ENCODE results near the gene DDX42.
A peak's percentile ranks its signal among the peaks of the same experiment; 100 is the strongest.

DDX42 gene

GRCh38 chr17:63827801-63828221, 53.8 kb downstream of the DDX42 start:
- peak overlapping the region; percentile 97 for H3K4me3 ChIP-seq (ENCODE audit: low read length)
- DNase-seq (ENCODE audit: low read depth): no peak
- TF ChIP-seq CTCF (conservative IDR thresholded peaks at IDR 0.05; ENCODE audit: low read length): no peak

DNA sequence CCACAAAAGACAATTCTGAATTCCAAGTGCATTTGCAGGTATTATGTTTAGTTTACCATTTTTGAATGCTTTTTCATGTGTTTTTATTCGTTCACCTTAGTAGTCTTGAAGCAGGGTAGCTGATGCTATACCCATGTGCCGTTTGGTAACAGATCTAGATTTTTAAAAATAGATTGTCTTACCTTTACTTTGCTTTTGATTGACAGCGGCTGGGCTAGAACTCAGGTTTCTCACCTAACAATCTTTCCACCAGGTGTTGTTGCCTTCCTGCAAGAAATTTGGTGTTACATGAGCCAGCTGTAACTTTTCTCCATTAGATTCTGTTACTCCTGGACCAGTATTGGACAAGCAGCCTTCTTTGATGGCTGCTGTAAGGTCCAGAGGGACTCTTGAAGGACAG, 55.0 kb downstream of the DDX42 start:
- no peak for TF ChIP-seq CTCF (conservative IDR thresholded peaks at IDR 0.05; ENCODE audit: low read length)
- H3K4me3 ChIP-seq (ENCODE audit: low read length): no peak overlapping the region
- DNase-seq (ENCODE audit: low read depth): no peak

DNA sequence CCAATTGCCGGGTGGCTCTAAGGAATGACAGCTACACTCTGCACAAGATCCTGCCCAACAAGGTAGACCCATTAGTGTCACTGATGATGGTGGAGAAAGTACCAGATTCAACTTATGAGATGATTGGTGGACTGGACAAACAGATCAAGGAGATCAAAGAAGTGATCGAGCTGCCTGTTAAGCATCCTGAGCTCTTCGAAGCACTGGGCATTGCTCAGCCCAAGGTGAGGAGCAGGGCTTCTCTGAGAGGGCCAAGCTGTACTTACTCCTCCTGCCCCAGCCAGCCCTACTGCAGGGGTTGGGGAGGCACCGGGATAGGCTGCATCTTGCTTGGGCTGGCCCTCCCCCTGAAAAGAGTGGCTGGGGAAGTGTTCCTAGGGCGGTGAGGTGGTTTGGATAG, 56.3 kb downstream of the DDX42 start:
- DNase-seq (ENCODE audit: low read depth): no peak
- TF ChIP-seq CTCF (conservative IDR thresholded peaks at IDR 0.05; ENCODE audit: low read length): no peak
- H3K4me3 ChIP-seq (ENCODE audit: low read length): no peak overlapping the region

DNA sequence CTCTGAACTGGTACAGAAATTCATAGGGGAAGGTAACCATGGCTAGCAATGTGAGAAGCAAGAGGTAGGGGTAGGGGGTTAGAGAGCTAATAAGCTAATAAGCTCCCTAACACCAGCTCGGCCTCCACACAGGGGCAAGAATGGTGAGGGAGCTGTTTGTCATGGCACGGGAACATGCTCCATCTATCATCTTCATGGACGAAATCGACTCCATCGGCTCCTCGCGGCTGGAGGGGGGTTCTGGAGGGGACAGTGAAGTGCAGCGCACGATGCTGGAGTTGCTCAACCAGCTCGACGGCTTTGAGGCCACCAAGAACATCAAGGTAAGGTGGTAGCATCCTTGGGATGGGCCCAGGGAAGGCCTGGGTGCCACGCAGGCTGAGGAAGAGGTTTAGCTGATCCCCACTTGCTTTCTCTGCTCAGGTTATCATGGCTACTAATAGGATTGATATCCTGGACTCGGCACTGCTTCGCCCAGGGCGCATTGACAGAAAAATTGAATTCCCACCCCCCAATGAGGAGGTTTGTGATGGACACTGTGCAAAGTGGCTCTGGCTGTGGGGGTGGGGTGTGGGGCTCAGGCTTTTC, 57.0 kb downstream of the DDX42 start:
- H3K4me3 ChIP-seq (ENCODE audit: low read length): no peak overlapping the region
- no peak for TF ChIP-seq CTCF (conservative IDR thresholded peaks at IDR 0.05; ENCODE audit: low read length)
- no peak for DNase-seq (ENCODE audit: low read depth)

GRCh38 chr17:63831505-63831904, 57.5 kb downstream of the DDX42 start:
- DNase-seq (ENCODE audit: low read depth): no peak
- no peak overlapping the region for H3K4me3 ChIP-seq (ENCODE audit: low read length)
- no peak for TF ChIP-seq CTCF (conservative IDR thresholded peaks at IDR 0.05; ENCODE audit: low read length)

DNA sequence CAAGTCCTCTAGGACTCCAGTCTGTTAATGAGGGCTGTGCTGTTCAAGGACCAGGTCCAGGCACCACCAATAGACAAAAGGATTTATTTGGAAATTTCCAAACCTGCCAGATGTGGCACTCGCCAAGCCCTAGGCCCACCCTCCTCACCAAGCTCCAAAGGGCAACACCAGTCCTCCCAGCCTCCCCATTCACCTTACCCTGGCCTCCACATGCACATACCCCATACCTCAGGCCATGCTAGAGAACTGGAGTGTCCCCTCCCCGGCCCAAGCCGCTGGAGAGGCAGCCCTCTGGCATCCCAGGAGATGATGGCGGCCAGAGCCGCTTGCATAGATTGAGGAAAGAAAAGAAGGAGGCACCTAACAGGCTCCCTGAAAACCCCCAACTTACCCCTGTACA, 58.0 kb downstream of the DDX42 start:
- no peak for TF ChIP-seq CTCF (conservative IDR thresholded peaks at IDR 0.05; ENCODE audit: low read length)
- H3K4me3 ChIP-seq (ENCODE audit: low read length): no peak overlapping the region
- DNase-seq (ENCODE audit: low read depth): no peak

DNA sequence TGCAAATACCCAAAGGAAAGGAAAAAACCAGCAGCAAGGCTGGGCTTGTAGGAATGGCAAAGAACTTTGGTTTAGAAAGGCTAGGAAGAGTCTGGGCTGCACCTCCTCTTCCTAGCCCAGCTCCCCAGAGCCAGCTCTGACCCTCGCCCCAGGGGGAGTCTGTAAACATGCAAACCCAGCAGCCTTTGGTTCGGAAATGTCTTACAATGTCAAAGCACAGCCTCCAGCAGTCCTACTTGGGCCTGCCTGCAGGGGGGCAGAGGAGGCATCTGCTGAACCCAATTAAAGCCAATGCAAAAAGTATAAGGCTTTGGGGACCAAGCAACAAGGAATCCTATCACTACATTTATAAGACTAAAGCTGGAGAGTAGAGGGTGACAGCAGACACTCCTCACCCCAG, 58.5 kb downstream of the DDX42 start:
- DNase-seq (ENCODE audit: low read depth): no peak
- no peak overlapping the region for H3K4me3 ChIP-seq (ENCODE audit: low read length)
- TF ChIP-seq CTCF (conservative IDR thresholded peaks at IDR 0.05; ENCODE audit: low read length): 0 out of 2 replicates have a peak, but pooled peaks have one; percentile 3

Data from AG10803 (cell line).